Inflammatory macrophage treated with lipopolysaccharide for 4 hours (primary cell): Measurements from ENCODE around the gene TMEM63A.
"Not testable (repeated sequence)": the region's sequence is repeated elsewhere in the genome, so short reads cannot be mapped to it uniquely, and the experiment has no call there.

Experiments
- DNase-seq: peaks from one replicate; pipeline ENCODE4 v3.0.0-alpha.2; 2020

Gene TMEM63A

GRCh38 chr1:225908013-225908640 is 25.9 kb upstream of the TMEM63A start:
- DNase-seq, result no peak

- DNase-seq, result no peak
These were observed 25.2 kb upstream of the TMEM63A start for GRCh38 chr1:225907341-225907740.

GRCh38 chr1:225906467-225906866 is 24.3 kb upstream of the TMEM63A start:
- no peak for DNase-seq

- DNase-seq, result no peak
These were observed 21.4 kb upstream of the TMEM63A start for GRCh38 chr1:225903623-225904022.

GRCh38 chr1:225899044-225899925 is 17.1 kb upstream of the TMEM63A start:
- no peak for DNase-seq

GRCh38 chr1:225897595-225898514 is 15.7 kb upstream of the TMEM63A start:
- no peak for DNase-seq

- no peak for DNase-seq
These were observed 14.9 kb upstream of the TMEM63A start for GRCh38 chr1:225896937-225897549.

GRCh38 chr1:225896494-225896893 is 14.3 kb upstream of the TMEM63A start:
- DNase-seq, result no peak

GRCh38 chr1:225892307-225892706 is 10.1 kb upstream of the TMEM63A start:
- no peak for DNase-seq

- DNase-seq, result no peak
These were observed 9.2 kb upstream of the TMEM63A start for GRCh38 chr1:225891229-225891972.

GRCh38 chr1:225890346-225891228 is 8.4 kb upstream of the TMEM63A start:
- no peak for DNase-seq

- DNase-seq, result no peak
These were observed 7.6 kb upstream of the TMEM63A start for GRCh38 chr1:225889743-225890142.

- no peak for DNase-seq
These were observed 6.9 kb upstream of the TMEM63A start, which contains the start of gene LEFTY1 for GRCh38 chr1:225888898-225889601. TSS of gene LEFTY1 (minus strand) at chr1:225889146. CDS start at chr1:225889066, 80 bp downstream.

- DNase-seq, result no peak
These were observed 6.2 kb upstream of the TMEM63A start for GRCh38 chr1:225888289-225888897.

GRCh38 chr1:225887554-225888288 is 5.5 kb upstream of the TMEM63A start:
- DNase-seq, result not testable (repeated sequence)

GRCh38 chr1:225887030-225887314 is 4.8 kb upstream of the TMEM63A start:
- DNase-seq, result no peak

- no peak for DNase-seq
These were observed 4.2 kb upstream of the TMEM63A start for GRCh38 chr1:225886159-225887029.

GRCh38 chr1:225885336-225885735 is 3.2 kb upstream of the TMEM63A start:
- peak; percentile 89 for DNase-seq
